Peyer's patch (tissue), 4 donors: ENCODE data around the gene PPP2R5C.

Source experiments
- POLR2A ChIP-seq, 2 donors: fragments of 450-650 bp; IDR thresholded peaks; one replicate each; pipeline ENCODE4 v1.5.1; 2017; ENCODE audit warnings: antibody characterized with exemption in 2 of 2, mild to moderate bottlenecking in 2 of 2, moderate library complexity in 2 of 2
- TF ChIP-seq, protein P1 (sequence below), 6 experiments: fragments of 450-650 bp in 4 of 6; fragments of 200-600 bp in 2 of 6; sonication (generic) in 1 of 6; IDR thresholded peaks; one replicate each; pipeline ENCODE4 v1.5.1; 2017 to 2019; ENCODE audit warnings: antibody characterized with exemption in 6 of 6, mild to moderate bottlenecking in 3 of 6, moderate library complexity in 1 of 6

DNA sequence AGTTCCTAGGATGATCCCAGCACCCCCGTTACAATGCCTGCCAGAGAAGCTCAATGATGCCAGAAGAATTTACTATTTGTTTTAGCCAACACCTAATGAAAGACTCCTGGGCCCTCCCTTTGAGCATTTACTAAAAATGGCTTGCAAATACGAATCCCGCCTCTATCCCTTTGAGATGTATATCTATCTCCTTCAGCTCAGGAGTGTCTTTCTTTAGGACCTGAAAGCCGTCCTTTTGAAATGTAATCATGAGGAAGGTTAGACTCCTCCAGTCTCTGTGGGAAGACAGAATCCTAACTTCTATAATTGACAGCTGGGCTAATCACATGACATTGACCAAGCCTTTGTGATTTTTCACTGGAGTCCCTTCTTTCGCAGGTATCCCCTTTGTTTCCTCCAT lies 183.7 kb downstream of the PPP2R5C start:
- no peak for TF ChIP-seq POLR2A (IDR thresholded peaks at IDR 0.05)
- TF ChIP-seq, protein P1, sequence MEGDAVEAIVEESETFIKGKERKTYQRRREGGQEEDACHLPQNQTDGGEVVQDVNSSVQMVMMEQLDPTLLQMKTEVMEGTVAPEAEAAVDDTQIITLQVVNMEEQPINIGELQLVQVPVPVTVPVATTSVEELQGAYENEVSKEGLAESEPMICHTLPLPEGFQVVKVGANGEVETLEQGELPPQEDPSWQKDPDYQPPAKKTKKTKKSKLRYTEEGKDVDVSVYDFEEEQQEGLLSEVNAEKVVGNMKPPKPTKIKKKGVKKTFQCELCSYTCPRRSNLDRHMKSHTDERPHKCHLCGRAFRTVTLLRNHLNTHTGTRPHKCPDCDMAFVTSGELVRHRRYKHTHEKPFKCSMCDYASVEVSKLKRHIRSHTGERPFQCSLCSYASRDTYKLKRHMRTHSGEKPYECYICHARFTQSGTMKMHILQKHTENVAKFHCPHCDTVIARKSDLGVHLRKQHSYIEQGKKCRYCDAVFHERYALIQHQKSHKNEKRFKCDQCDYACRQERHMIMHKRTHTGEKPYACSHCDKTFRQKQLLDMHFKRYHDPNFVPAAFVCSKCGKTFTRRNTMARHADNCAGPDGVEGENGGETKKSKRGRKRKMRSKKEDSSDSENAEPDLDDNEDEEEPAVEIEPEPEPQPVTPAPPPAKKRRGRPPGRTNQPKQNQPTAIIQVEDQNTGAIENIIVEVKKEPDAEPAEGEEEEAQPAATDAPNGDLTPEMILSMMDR (IDR thresholded peaks at IDR 0.05): no peak
